ENCODE results near the gene PALM. TPM values are rescaled to one million over a fixed set of nuclear protein-coding genes. Genes with fewer than 3 reads are reported as not detected.

The PALM gene
- total RNA-seq, 1 experiment from 2014 or later = 14.4 TPM

DNA sequence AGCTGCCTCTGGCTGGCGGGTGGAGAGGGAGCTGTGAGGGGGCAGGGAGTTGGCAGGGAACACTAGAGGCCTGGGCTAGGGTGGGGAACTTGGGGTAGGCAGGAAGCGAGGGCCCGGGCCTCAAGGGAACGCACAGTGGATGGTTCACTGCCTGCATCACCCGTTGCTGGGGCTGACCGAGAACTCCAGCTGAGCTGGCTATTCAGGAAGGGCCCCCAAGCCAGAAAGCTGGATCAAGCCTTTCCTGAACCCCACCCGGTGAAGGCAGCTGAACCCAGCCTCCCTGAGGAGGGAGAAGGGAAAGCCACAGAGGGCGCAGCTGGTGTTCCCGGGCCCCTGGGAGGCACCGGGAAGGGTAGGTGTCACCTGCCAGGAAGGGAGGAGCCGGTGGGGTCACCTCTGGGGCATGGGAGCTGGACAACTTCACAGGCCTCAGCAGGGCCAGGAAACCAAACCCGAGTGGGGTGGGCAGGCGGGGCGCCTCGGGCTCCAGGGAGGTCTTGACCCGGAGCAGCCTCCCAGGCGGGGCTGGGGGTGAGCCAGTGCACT lies 13.9 kb downstream of the PALM start:
- no peak for ATAC-seq
- TF ChIP-seq TCF7L2 (IDR thresholded peaks at IDR 0.05; ENCODE audit: low read depth, low read length) (no peak), CTCF (IDR thresholded peaks at IDR 0.05) (no peak), SIN3A (IDR thresholded peaks at IDR 0.05; ENCODE audit: borderline replicate concordance, insufficient read depth, low read depth, low read length) (no peak), POLR2AphosphoS5 (IDR thresholded peaks at IDR 0.05; ENCODE audit: low read depth, low read length) (no peak)
- TF ChIP-seq, protein P1, sequence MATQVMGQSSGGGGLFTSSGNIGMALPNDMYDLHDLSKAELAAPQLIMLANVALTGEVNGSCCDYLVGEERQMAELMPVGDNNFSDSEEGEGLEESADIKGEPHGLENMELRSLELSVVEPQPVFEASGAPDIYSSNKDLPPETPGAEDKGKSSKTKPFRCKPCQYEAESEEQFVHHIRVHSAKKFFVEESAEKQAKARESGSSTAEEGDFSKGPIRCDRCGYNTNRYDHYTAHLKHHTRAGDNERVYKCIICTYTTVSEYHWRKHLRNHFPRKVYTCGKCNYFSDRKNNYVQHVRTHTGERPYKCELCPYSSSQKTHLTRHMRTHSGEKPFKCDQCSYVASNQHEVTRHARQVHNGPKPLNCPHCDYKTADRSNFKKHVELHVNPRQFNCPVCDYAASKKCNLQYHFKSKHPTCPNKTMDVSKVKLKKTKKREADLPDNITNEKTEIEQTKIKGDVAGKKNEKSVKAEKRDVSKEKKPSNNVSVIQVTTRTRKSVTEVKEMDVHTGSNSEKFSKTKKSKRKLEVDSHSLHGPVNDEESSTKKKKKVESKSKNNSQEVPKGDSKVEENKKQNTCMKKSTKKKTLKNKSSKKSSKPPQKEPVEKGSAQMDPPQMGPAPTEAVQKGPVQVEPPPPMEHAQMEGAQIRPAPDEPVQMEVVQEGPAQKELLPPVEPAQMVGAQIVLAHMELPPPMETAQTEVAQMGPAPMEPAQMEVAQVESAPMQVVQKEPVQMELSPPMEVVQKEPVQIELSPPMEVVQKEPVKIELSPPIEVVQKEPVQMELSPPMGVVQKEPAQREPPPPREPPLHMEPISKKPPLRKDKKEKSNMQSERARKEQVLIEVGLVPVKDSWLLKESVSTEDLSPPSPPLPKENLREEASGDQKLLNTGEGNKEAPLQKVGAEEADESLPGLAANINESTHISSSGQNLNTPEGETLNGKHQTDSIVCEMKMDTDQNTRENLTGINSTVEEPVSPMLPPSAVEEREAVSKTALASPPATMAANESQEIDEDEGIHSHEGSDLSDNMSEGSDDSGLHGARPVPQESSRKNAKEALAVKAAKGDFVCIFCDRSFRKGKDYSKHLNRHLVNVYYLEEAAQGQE (IDR thresholded peaks at IDR 0.05; ENCODE audit: insufficient read depth in 1 of 2, low read depth in 2 of 2, low read length in 1 of 2) = no peak
- H3K4me1 ChIP-seq (ENCODE audit: control insufficient read depth, insufficient read depth, low read length) = no peaks in the 10 kb centered on the region
- H3K9me3 ChIP-seq (ENCODE audit: control insufficient read depth, insufficient read depth, low read depth, low read length) = no peaks in the 10 kb centered on the region
- no peak overlapping the region for H3K4me3 ChIP-seq (ENCODE audit: low read depth in 2 of 2, low read length in 2 of 2)
- H3K27me3 ChIP-seq (ENCODE audit: control insufficient read depth, insufficient read depth, low read length) = no peaks in the 10 kb centered on the region
- BruUV-seq (replicated peaks) = no TSS peak
- ChIA-PET POLR2A (interaction anchor here (0.6 kb wide), 1 partner anchor 50 kb away, joined by 7 read pairs; no protein-coding TSS in a partner anchor), CTCF (no interaction called here)
- no peaks in the 10 kb centered on the region for H3K36me3 ChIP-seq (ENCODE audit: control insufficient read depth, insufficient read depth, low read length)
- intact Hi-C loops (cut with micrococcal nuclease; ENCODE audit: unreplicated experiment) (no loop called here), in situ Hi-C loops (cut with HindIII; ENCODE audit: low pct_unique_long_range_greater_than_20kb, low sequenced_read_pairs) (no loop called here)
- no peak for DNase-seq (ENCODE audit: low read depth, low spot score)
- H3K27ac ChIP-seq (ENCODE audit: low read length) = no peak overlapping the region

GRCh38 chr19:723247-723646 lies 14.5 kb downstream of the PALM start:
- H3K9me3 ChIP-seq (ENCODE audit: control insufficient read depth, insufficient read depth, low read depth, low read length) = no peaks in the 10 kb centered on the region
- no peaks in the 10 kb centered on the region; the same call in 1 of the 2 replicates for H3K4me1 ChIP-seq (ENCODE audit: control insufficient read depth, insufficient read depth, low read length)
- ChIA-PET POLR2A (no interaction called here), CTCF (no interaction called here)
- H3K27ac ChIP-seq (ENCODE audit: low read length) = no peak overlapping the region
- DNase-seq (ENCODE audit: low read depth, low spot score) (no peak), ATAC-seq (no peak)
- H3K36me3 ChIP-seq (ENCODE audit: control insufficient read depth, insufficient read depth, low read length) = no peaks in the 10 kb centered on the region
- no TSS peak for BruUV-seq (replicated peaks)
- TF ChIP-seq CTCF (IDR thresholded peaks at IDR 0.05) = no peak
- no peak for TF ChIP-seq SIN3A (IDR thresholded peaks at IDR 0.05; ENCODE audit: borderline replicate concordance, insufficient read depth, low read depth, low read length)
- TF ChIP-seq POLR2AphosphoS5 (IDR thresholded peaks at IDR 0.05; ENCODE audit: low read depth, low read length) = no peak
- TF ChIP-seq, protein P1 (IDR thresholded peaks at IDR 0.05; ENCODE audit: insufficient read depth in 1 of 2, low read depth in 2 of 2, low read length in 1 of 2) = no peak
- no peak for TF ChIP-seq TCF7L2 (IDR thresholded peaks at IDR 0.05; ENCODE audit: low read depth, low read length)
- H3K4me3 ChIP-seq (ENCODE audit: low read depth in 2 of 2, low read length in 2 of 2) = no peak overlapping the region
- no peaks in the 10 kb centered on the region for H3K27me3 ChIP-seq (ENCODE audit: control insufficient read depth, insufficient read depth, low read length)
- intact Hi-C loops (cut with micrococcal nuclease; ENCODE audit: unreplicated experiment) = no loop called here
- in situ Hi-C loops (cut with HindIII; ENCODE audit: low pct_unique_long_range_greater_than_20kb, low sequenced_read_pairs) = no loop called here
